A549 (cell line): ENCODE results near the gene EIF3B. TPM values are rescaled to one million over a fixed set of nuclear protein-coding genes. Genes with fewer than 3 reads are reported as not detected.

Experiments
- ATAC-seq, 2 experiments: fragments of 200-7000 bp in 1 of 2; fragments of >200 bp in 1 of 2; cut with Nextera tagmentation in 1 of 2; cut with Tn5 transposase in 1 of 2; 3 replicates each; pipeline versions ENCODE4 v1.8.0 to v1.9.1; 2018 to 2020; ENCODE audit warnings: mild to moderate bottlenecking in 1 of 2, moderate library complexity in 1 of 2
- CTCF ChIA-PET: fragments of 300-600 bp; sonication (Branson Sonifier 250); formaldehyde crosslinking; extraction: SDS; loops from one replicate; lab custom pipeline; 2021; ENCODE audit warnings: antibody characterized with exemption, inconsistent platforms; lab: Yijun Ruan, JAX
- POLR2A ChIA-PET: fragments of 350-600 bp; formaldehyde crosslinking; extraction: SDS; loops from one replicate; lab custom pipeline; 2021; ENCODE audit warnings: antibody characterized with exemption, inconsistent platforms; lab: Yijun Ruan, JAX
- DNase-seq, 2 experiments: peaks; one replicate each; pipeline versions ENCODE4 v3.0.0 to v3.0.0-alpha.2; 2011 to 2016; ENCODE audit warnings: low read depth in 1 of 2, low spot score in 1 of 2
- FAIRE-seq: peaks from 2 replicates; lab custom pipeline; 2011; peaks lifted over from hg19 to GRCh38; lab: Jason Lieb, UNC
- H3K27ac ChIP-seq, 2 experiments: fragments of >200 bp; sonication (Bioruptor Twin); formaldehyde crosslinking; 3 replicates each; pipeline ENCODE4 v1.5.1; 2016 to 2017
- H3K4me1 ChIP-seq: fragments of >200 bp; sonication (Bioruptor Twin); formaldehyde crosslinking; 3 replicates; pipeline ENCODE4 v1.6.1; 2016
- H3K4me2 ChIP-seq: fragments of >200 bp; sonication (Bioruptor Twin); formaldehyde crosslinking; 3 replicates; pipeline ENCODE4 v1.6.1; 2016
- H3K4me3 ChIP-seq: fragments of >200 bp; sonication (Bioruptor Twin); formaldehyde crosslinking; 3 replicates; pipeline ENCODE4 v1.5.1; 2016
- H3K9me3 ChIP-seq: fragments of >200 bp; sonication (Bioruptor Twin); formaldehyde crosslinking; 3 replicates; pipeline ENCODE4 v1.6.1; 2016
- ATOH8 ChIP-seq: fragments of 250-450 bp; sonication (Bioruptor Pico); IDR thresholded peaks from 2 replicates; pipeline ENCODE4 v1.5.0; 2020; ENCODE audit warnings: low read depth, mild to moderate bottlenecking, moderate library complexity
- BCL3 ChIP-seq: fragments of >200 bp; sonication (Bioruptor Twin); formaldehyde crosslinking; IDR thresholded peaks from 3 replicates; pipeline ENCODE4 v1.6.1; 2016
- CBX8 ChIP-seq: fragments of 200-600 bp; sonication (generic); IDR thresholded peaks from 2 replicates; pipeline ENCODE4 v1.6.1; 2016
- CEBPB ChIP-seq, 2 experiments: fragments of >200 bp in 1 of 2; sonication (Bioruptor Twin) in 1 of 2; formaldehyde crosslinking in 1 of 2; IDR thresholded peaks; 2 replicates each; pipeline ENCODE4 v1.6.1; 2012 to 2016
- CHD4 ChIP-seq: fragments of 200-600 bp; sonication (generic); IDR thresholded peaks from 2 replicates; pipeline ENCODE4 v1.6.1; 2016; ENCODE audit warnings: antibody characterized with exemption, mild to moderate bottlenecking, borderline replicate concordance
- EHF ChIP-seq: fragments of 250-450 bp; sonication (Bioruptor Pico); IDR thresholded peaks from 2 replicates; pipeline ENCODE4 v1.5.0; 2020; ENCODE audit warnings: mild to moderate bottlenecking
- ELK1 ChIP-seq: fragments of 150-350 bp; IDR thresholded peaks from 2 replicates; pipeline ENCODE4 v1.6.1; 2014; ENCODE audit warnings: low read depth, mild to moderate bottlenecking, low read length
- EP300 ChIP-seq, 2 experiments: fragments of >200 bp; sonication (Bioruptor Twin); formaldehyde crosslinking; IDR thresholded peaks; 2 replicates in 1 of 2; 3 replicates in 1 of 2; pipeline ENCODE4 v1.6.1; 2016 to 2017
- FOSB ChIP-seq: fragments of 250-450 bp; sonication (Bioruptor Pico); IDR thresholded peaks from 2 replicates; pipeline ENCODE4 v1.5.0; 2020; ENCODE audit warnings: mild to moderate bottlenecking, moderate library complexity
- FOXS1 ChIP-seq: fragments of 250-450 bp; sonication (Bioruptor Pico); IDR thresholded peaks from 2 replicates; pipeline ENCODE4 v1.5.0; 2020; ENCODE audit warnings: mild to moderate bottlenecking, moderate library complexity
- HDAC2 ChIP-seq: fragments of 200-600 bp; sonication (generic); IDR thresholded peaks from 2 replicates; pipeline ENCODE4 v1.6.1; 2016
- HES2 ChIP-seq: fragments of >200 bp; sonication (Bioruptor Twin); formaldehyde crosslinking; IDR thresholded peaks from 2 replicates; pipeline ENCODE4 v1.6.1; 2016
- HEYL ChIP-seq: fragments of 250-450 bp; sonication (Bioruptor Pico); IDR thresholded peaks from 2 replicates; pipeline ENCODE4 v1.8.0; 2021; ENCODE audit warnings: mild to moderate bottlenecking, moderate library complexity
- HMGXB4 ChIP-seq: fragments of 250-450 bp; sonication (Bioruptor Pico); IDR thresholded peaks from 2 replicates; pipeline ENCODE4 v1.5.0; 2021; ENCODE audit warnings: mild to moderate bottlenecking, moderate library complexity, borderline replicate concordance
- HOXA7 ChIP-seq: fragments of 250-450 bp; sonication (Bioruptor Pico); IDR thresholded peaks from 2 replicates; pipeline ENCODE4 v1.5.0; 2020; ENCODE audit warnings: mild to moderate bottlenecking, moderate library complexity
- KDM5A ChIP-seq: fragments of 200-600 bp; sonication (generic); IDR thresholded peaks from 2 replicates; pipeline ENCODE4 v1.6.1; 2016; ENCODE audit warnings: antibody characterized with exemption, mild to moderate bottlenecking
- MAFK ChIP-seq: fragments of 450-650 bp; IDR thresholded peaks from 2 replicates; pipeline ENCODE4 v1.6.1; 2014; ENCODE audit not compliant: partially characterized antibody
- MAZ ChIP-seq: fragments of 150-350 bp; IDR thresholded peaks from 2 replicates; pipeline ENCODE4 v1.6.1; 2014; ENCODE audit warnings: antibody characterized with exemption, low read depth, low read length, borderline replicate concordance
- MYC ChIP-seq: IDR thresholded peaks from 2 replicates; pipeline ENCODE4 v1.6.1; 2012; ENCODE audit warnings: mild to moderate bottlenecking, inconsistent platforms, low read length, improper control_type of control experiment, borderline replicate concordance
- NFE2L2 ChIP-seq: fragments of 150-350 bp; conservative IDR thresholded peaks from 2 replicates; pipeline ENCODE4 v1.6.1; 2014; ENCODE audit warnings: low read length
- NR3C1 ChIP-seq: fragments of >200 bp; sonication (Bioruptor Twin); formaldehyde crosslinking; IDR thresholded peaks from 3 replicates; pipeline ENCODE4 v1.6.1; 2017
- PBX3 ChIP-seq: IDR thresholded peaks from 2 replicates; pipeline ENCODE4 v1.6.1; 2012
- POLR2A ChIP-seq: IDR thresholded peaks from 2 replicates; pipeline ENCODE4 v1.6.1; 2012; ENCODE audit warnings: mild to moderate bottlenecking, low read length
- RAD21 ChIP-seq, 2 experiments: fragments of >200 bp in 1 of 2; sonication (Bioruptor Twin) in 1 of 2; formaldehyde crosslinking in 1 of 2; IDR thresholded peaks in 1 of 2; conservative IDR thresholded peaks in 1 of 2; 2 replicates in 1 of 2; 3 replicates in 1 of 2; pipeline ENCODE4 v1.6.1; 2012 to 2018; ENCODE audit warnings: inconsistent platforms in 1 of 2
- SMC3 ChIP-seq: fragments of >200 bp; sonication (Bioruptor Twin); formaldehyde crosslinking; IDR thresholded peaks from 3 replicates; pipeline ENCODE4 v1.6.1; 2018; ENCODE audit warnings: inconsistent platforms
- SREBF2 ChIP-seq: fragments of 450-650 bp; IDR thresholded peaks from 2 replicates; pipeline ENCODE4 v1.6.1; 2014; ENCODE audit warnings: mild to moderate bottlenecking, moderate library complexity
- TFCP2L1 ChIP-seq: fragments of 250-450 bp; sonication (Bioruptor Pico); IDR thresholded peaks from 2 replicates; pipeline ENCODE4 v1.5.0; 2021; ENCODE audit warnings: mild to moderate bottlenecking
- ZC3H11A ChIP-seq: fragments of 450-650 bp; IDR thresholded peaks from 2 replicates; pipeline ENCODE4 v1.6.1; 2014; ENCODE audit warnings: antibody characterized with exemption, mild to moderate bottlenecking
- WGBS: methylation state at CpG from one replicate; pipeline ENCODE4 v1.1.6; 2017; ENCODE audit errors: missing lambda C conversion rate; 5-methylcytosine and 5-hydroxymethylcytosine counted together
- polyA plus RNA-seq, 4 experiments: library from polyadenylated mRNA; depleted of rRNA in 3 of 4; stranded (reverse); fragments of >200 nt; fragmentation: RNase III in 1 of 4; extraction: RNeasy Plus Mini Kit Qiagen cat#74134 plus additional on column Dnase treatment in 1 of 4; gene quantifications; 2 replicates in 3 of 4; 3 replicates in 1 of 4; pipeline ENCODE4 v1.2.3, GENCODE V29; 2011 to 2017

Gene EIF3B
- polyA plus RNA-seq, 2 of the 4 experiments (the other 2 are of a cell fraction): 207 to 219 TPM

- no peak for TF ChIP-seq PBX3
- TF ChIP-seq, all 56 proteins: peak for 0
Measured at GRCh38 chr7:2325162-2325561, 29.5 kb upstream of the EIF3B start (continued).

GRCh38 chr7:2326951-2327350, 27.7 kb upstream of the EIF3B start:
- no peak overlapping the region for H3K4me3 ChIP-seq
- WGBS: 83% methylated on average over 7 of the region's 7 CpGs
- DNase-seq (no peak), FAIRE-seq (no peak), ATAC-seq (no peak)
- no peak overlapping the region for H3K27ac ChIP-seq
- H3K4me2 ChIP-seq: no peak overlapping the region
- H3K4me1 ChIP-seq: no peaks in the 10 kb centered on the region
- no peaks in the 10 kb centered on the region for H3K9me3 ChIP-seq
- CTCF ChIA-PET: interaction anchor here (2.3 kb wide), 1 partner anchor 21 kb away, joined by 9 read pairs; no protein-coding TSS in a partner anchor
- POLR2A ChIA-PET: no interaction called here
- TF ChIP-seq MAZ: no peak
- TF ChIP-seq HEYL (CRISPR knock-in tag): no peak
- TF ChIP-seq EP300 (IDR thresholded peaks at IDR 0.05): no peak
- no peak for TF ChIP-seq SMC3
- TF ChIP-seq CBX8: no peak
- no peak for TF ChIP-seq SREBF2
- no peak for TF ChIP-seq TFCP2L1 (CRISPR knock-in tag)
- no peak for TF ChIP-seq POLR2A
- TF ChIP-seq ATOH8 (CRISPR knock-in tag): no peak
- TF ChIP-seq HDAC2: no peak
- no peak for TF ChIP-seq FOSB (CRISPR knock-in tag)
- TF ChIP-seq FOXS1 (CRISPR knock-in tag): no peak
- no peak for TF ChIP-seq ELK1
- no peak for TF ChIP-seq RAD21 (conservative IDR thresholded peaks at IDR 0.05 in 1 of 2, IDR thresholded peaks at IDR 0.05 in 1 of 2)
- no peak for TF ChIP-seq MAFK
- no peak for TF ChIP-seq KDM5A
- no peak for TF ChIP-seq HES2
- no peak for TF ChIP-seq ZC3H11A

- POLR2A ChIA-PET: no interaction called here
- FAIRE-seq: no peak
- no peak for ATAC-seq
- Histone ChIP-seq H3K27ac (no peak overlapping the region), H3K4me2 (no peak overlapping the region), H3K4me3 (no peak overlapping the region), H3K4me1 (no peaks in the 10 kb centered on the region), H3K9me3 (no peaks in the 10 kb centered on the region)
- WGBS: 88% methylated on average over 2 of the region's 2 CpGs
- CTCF ChIA-PET: interaction anchor here (0.6 to 3.2 kb wide), 3 partner anchors 17 to 83 kb away, joined by 3 to 20 read pairs (median 3); no protein-coding TSS in a partner anchor
- no peak for DNase-seq
- TF ChIP-seq CHD4 (no peak), HEYL (CRISPR knock-in tag) (no peak), MAFK (no peak), NR3C1 (no peak), ELK1 (no peak), RAD21 (conservative IDR thresholded peaks at IDR 0.05 in 1 of 2, IDR thresholded peaks at IDR 0.05 in 1 of 2) (no peak), EHF (CRISPR knock-in tag) (no peak), NFE2L2 (no peak), CEBPB (IDR thresholded peaks at IDR 0.05) (no peak), PBX3 (no peak), MYC (no peak), HMGXB4 (CRISPR knock-in tag) (no peak), BCL3 (no peak), HOXA7 (no peak), POLR2A (no peak), TFCP2L1 (CRISPR knock-in tag) (no peak), FOXS1 (CRISPR knock-in tag) (no peak)
Measured at GRCh38 chr7:2330493-2330892, 24.1 kb upstream of the EIF3B start.
